IMR-90 (cell line): ENCODE data around the gene PDE6B. TPM values are rescaled to one million over a fixed set of nuclear protein-coding genes. Genes with fewer than 3 reads are reported as not detected.
A peak's percentile ranks its signal among the peaks of the same experiment; 100 is the strongest.

Source experiments
- ATAC-seq: fragments of 200-7000 bp; cut with Tn5 transposase; 2 replicates; pipeline ENCODE4 v1.9.1; 2020; ENCODE audit warnings: low read depth, mild to moderate bottlenecking, moderate library complexity
- BruUV-seq: library from RNA; stranded (reverse); fragments of 400-500 nt; replicated peaks from 2 replicates; lab custom pipeline; 2021; lab: Mats Ljungman, UMichigan
- CTCF ChIA-PET: fragments of 300-600 bp; formaldehyde crosslinking; extraction: SDS; loops from one replicate; lab custom pipeline; 2021; ENCODE audit warnings: antibody characterized with exemption; lab: Yijun Ruan, JAX
- POLR2A ChIA-PET: fragments of 300-600 bp; sonication (Branson Sonifier 250); formaldehyde crosslinking; loops from one replicate; lab custom pipeline; 2022; ENCODE audit warnings: antibody characterized with exemption; ENCODE audit not compliant: unreplicated experiment; lab: Charles Lee
- DNase-seq: peaks from one replicate; pipeline ENCODE4 v3.0.0; 2013
- H2AFZ ChIP-seq: replicated peaks from 2 replicates; pipeline ENCODE3; 2013; ENCODE audit warnings: low read length, mild to moderate bottlenecking; ENCODE audit not compliant: poor library complexity
- H2AK5ac ChIP-seq: 2 replicates; pipeline ENCODE4 v1.6.1; 2013; ENCODE audit warnings: low read depth, low read length, inconsistent platforms
- H2AK9ac ChIP-seq: replicated peaks from 2 replicates; pipeline ENCODE3; 2013; ENCODE audit warnings: mild to moderate bottlenecking, low read depth, low read length, moderate library complexity; ENCODE audit not compliant: poor library complexity
- H2BK120ac ChIP-seq: 2 replicates; pipeline ENCODE4 v1.6.1; 2013; ENCODE audit warnings: low read depth, low read length, inconsistent platforms
- H2BK15ac ChIP-seq: 3 replicates; pipeline ENCODE4 v1.6.1; 2013; ENCODE audit warnings: low read depth, low read length, inconsistent platforms
- H2BK20ac ChIP-seq: 2 replicates; pipeline ENCODE4 v1.6.1; 2013; ENCODE audit warnings: low read depth, mild to moderate bottlenecking, inconsistent platforms, low read length, moderate library complexity
- H2BK5ac ChIP-seq: 2 replicates; pipeline ENCODE4 v1.6.1; 2013; ENCODE audit warnings: mild to moderate bottlenecking, low read depth, low read length, inconsistent platforms; ENCODE audit not compliant: poor library complexity, severe bottlenecking
- H3K14ac ChIP-seq: replicated peaks from 2 replicates; pipeline ENCODE4 v1.6.1; 2013; ENCODE audit warnings: low read depth, low read length, inconsistent platforms
- H3K18ac ChIP-seq: 2 replicates; pipeline ENCODE4 v1.6.1; 2013; ENCODE audit warnings: low read depth, low read length, control low read depth
- H3K23ac ChIP-seq: 2 replicates; pipeline ENCODE4 v1.6.1; 2013; ENCODE audit warnings: low read depth, low read length, inconsistent platforms
- H3K27ac ChIP-seq: 2 replicates; pipeline ENCODE4 v1.5.1; 2013; ENCODE audit warnings: mild to moderate bottlenecking, control low read depth, low read length; ENCODE audit not compliant: insufficient read depth
- H3K27me3 ChIP-seq: 2 replicates; pipeline ENCODE4 v1.6.1; 2013; ENCODE audit warnings: low read length; ENCODE audit not compliant: control insufficient read depth, insufficient read depth
- H3K36me3 ChIP-seq: 2 replicates; pipeline ENCODE4 v1.6.1; 2013; ENCODE audit warnings: low read length, mixed read lengths; ENCODE audit not compliant: control insufficient read depth, insufficient read depth
- H3K4ac ChIP-seq: 2 replicates; pipeline ENCODE4 v1.6.1; 2013; ENCODE audit warnings: low read depth, low read length, inconsistent platforms
- H3K4me1 ChIP-seq: 2 replicates; pipeline ENCODE4 v1.6.1; 2013; ENCODE audit warnings: low read length, mixed read lengths; ENCODE audit not compliant: control insufficient read depth, insufficient read depth
- H3K4me2 ChIP-seq: 2 replicates; pipeline ENCODE4 v1.6.1; 2013; ENCODE audit warnings: low read depth, mild to moderate bottlenecking, control low read depth, low read length, moderate library complexity
- H3K4me3 ChIP-seq: 2 replicates; pipeline ENCODE4 v1.5.1; 2013; ENCODE audit warnings: low read depth, mild to moderate bottlenecking, control low read depth, low read length, moderate library complexity; ENCODE audit not compliant: insufficient read depth
- H3K56ac ChIP-seq: 2 replicates; pipeline ENCODE4 v1.6.1; 2013; ENCODE audit warnings: low read length, inconsistent platforms; ENCODE audit not compliant: insufficient read depth; ENCODE audit errors: extremely low read depth
- H3K79me1 ChIP-seq, 2 experiments: 2 replicates each; pipeline ENCODE4 v1.6.1; 2013; ENCODE audit warnings: low read length in 2 of 2, inconsistent platforms in 1 of 2, low read depth in 1 of 2
- H3K9ac ChIP-seq: 2 replicates; pipeline ENCODE4 v1.6.1; 2013; ENCODE audit warnings: low read depth, low read length, control low read depth
- H3K9me1 ChIP-seq: 2 replicates; pipeline ENCODE4 v1.6.1; 2013; ENCODE audit warnings: low read length, inconsistent platforms; ENCODE audit not compliant: insufficient read depth
- H3K9me3 ChIP-seq: 2 replicates; pipeline ENCODE4 v1.6.1; 2013; ENCODE audit warnings: low read length; ENCODE audit not compliant: control insufficient read depth, insufficient read depth
- H4K20me1 ChIP-seq: 2 replicates; pipeline ENCODE4 v1.6.1; 2013; ENCODE audit warnings: low read length, inconsistent platforms; ENCODE audit not compliant: insufficient read depth
- H4K5ac ChIP-seq: 2 replicates; pipeline ENCODE4 v1.6.1; 2013; ENCODE audit warnings: mild to moderate bottlenecking, low read depth, low read length, control low read depth
- H4K8ac ChIP-seq, 2 experiments: 2 replicates each; pipeline ENCODE4 v1.6.1; 2013; ENCODE audit warnings: low read depth in 2 of 2, low read length in 2 of 2, control low read depth in 1 of 2, inconsistent platforms in 1 of 2
- H4K91ac ChIP-seq: 2 replicates; pipeline ENCODE4 v1.6.1; 2013; ENCODE audit warnings: low read depth, low read length, inconsistent platforms; ENCODE audit not compliant: insufficient read depth
- BHLHE40 ChIP-seq: fragments of 150-350 bp; IDR thresholded peaks from 2 replicates; pipeline ENCODE4 v1.6.1; 2016; ENCODE audit warnings: mild to moderate bottlenecking, low read depth, low read length
- CEBPB ChIP-seq: IDR thresholded peaks from 2 replicates; pipeline ENCODE4 v1.6.1; 2012; ENCODE audit warnings: low read depth, low read length, improper control_type of control experiment
- CHD1 ChIP-seq: IDR thresholded peaks from 2 replicates; pipeline ENCODE4 v1.6.1; 2012; ENCODE audit warnings: low read depth, low read length, improper control_type of control experiment
- FOS ChIP-seq: fragments of 150-350 bp; IDR thresholded peaks from 2 replicates; pipeline ENCODE4 v1.6.1; 2016; ENCODE audit warnings: low read depth, low read length
- MAFK ChIP-seq: IDR thresholded peaks from 2 replicates; pipeline ENCODE4 v1.6.1; 2012; ENCODE audit warnings: low read depth, low read length, improper control_type of control experiment
- NFE2L2 ChIP-seq: fragments of 150-350 bp; IDR thresholded peaks from 2 replicates; pipeline ENCODE4 v1.6.1; 2016; ENCODE audit warnings: low read depth, mild to moderate bottlenecking, low read length
- POLR2A ChIP-seq: IDR thresholded peaks from 2 replicates; pipeline ENCODE4 v1.6.1; 2012; ENCODE audit warnings: mild to moderate bottlenecking, low read depth, low read length
- RCOR1 ChIP-seq: IDR thresholded peaks from 2 replicates; pipeline ENCODE4 v1.6.1; 2012; ENCODE audit warnings: mild to moderate bottlenecking, low read length, improper control_type of control experiment; ENCODE audit not compliant: insufficient replicate concordance
- RFX5 ChIP-seq: IDR thresholded peaks from 2 replicates; pipeline ENCODE4 v1.8.0; 2012; ENCODE audit warnings: low read depth, mild to moderate bottlenecking, low read length, moderate library complexity
- WGBS, 2 experiments: methylation state at CpG; one replicate each; pipeline versions ENCODE4 v1.1.5 to v1.1.7; 2013; ENCODE audit warnings: missing lambda C conversion rate in 2 of 2; ENCODE audit not compliant: insufficient read length in 1 of 2; ENCODE audit errors: extremely low coverage in 2 of 2; 5-methylcytosine and 5-hydroxymethylcytosine counted together
- dilution Hi-C: fragments of 300-500 bp; cut with HindIII; formaldehyde crosslinking; loops from one replicate; pipeline ENCODE4 v1.14.3; 2018; ENCODE audit warnings: low sequenced_read_pairs; ENCODE audit not compliant: unreplicated experiment
- in situ Hi-C: fragments of 300-500 bp; cut with MboI; formaldehyde crosslinking; loops from 3 replicates; pipeline ENCODE4 v1.14.3; 2019; ENCODE audit warnings: low sequenced_read_pairs, inconsistent platforms, mixed read lengths
- intact Hi-C: fragments of 100-400 bp; cut with micrococcal nuclease; formaldehyde crosslinking; loops from 2 replicates; pipeline ENCODE4 v1.10.0; 2022
- polyA plus RNA-seq, 3 experiments: library from polyadenylated mRNA; depleted of rRNA; stranded (reverse); fragments of >200 nt; gene quantifications; 2 replicates each; pipeline ENCODE4 v1.2.3, GENCODE V29; 2012; ENCODE audit warnings: low replicate concordance in 1 of 3
- total RNA-seq: library from RNA; depleted of rRNA; stranded (reverse); fragments of >200 nt; gene quantifications from 2 replicates; pipeline ENCODE4 v1.2.3, GENCODE V29; 2012
- TF ChIP-seq, protein P1 (sequence below): fragments of 150-350 bp; IDR thresholded peaks from 2 replicates; pipeline ENCODE4 v1.6.1; 2016; ENCODE audit warnings: low read depth, mild to moderate bottlenecking, low read length, moderate library complexity, borderline replicate concordance

The PDE6B gene
- total and polyA plus RNA-seq, 2 of the 4 experiments (the other 2 are of a cell fraction) = under 0.01 TPM; not detected in 1

DNA sequence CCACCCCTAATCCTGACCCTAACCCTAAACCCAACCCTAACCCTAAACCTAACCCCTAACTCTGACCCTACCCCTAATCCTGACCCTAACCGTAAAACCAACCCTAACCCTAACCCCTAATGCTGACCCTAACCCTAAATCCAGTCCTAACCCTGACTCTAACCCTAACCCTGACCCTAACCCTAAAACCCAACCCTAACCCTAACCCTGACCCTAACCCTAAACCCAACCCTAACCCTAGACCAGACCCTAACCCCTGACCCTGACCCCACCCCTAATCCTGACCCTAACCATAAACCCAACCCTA lies 79.6 kb downstream of the PDE6B start:
- no peak for DNase-seq

More for the DNA sequence above, 79.6 kb downstream of the PDE6B start:
- H3K18ac ChIP-seq = no peak overlapping the region; the same call in 1 of the 2 replicates
- no peak overlapping the region for H3K23ac ChIP-seq
- dilution Hi-C loops = no loop called here
- TF ChIP-seq NFE2L2 (no peak), CHD1 (no peak), RFX5 (no peak), RCOR1 (no peak), BHLHE40 (no peak), POLR2A (no peak), CEBPB (no peak), MAFK (no peak), FOS (no peak)
- TF ChIP-seq, protein P1, sequence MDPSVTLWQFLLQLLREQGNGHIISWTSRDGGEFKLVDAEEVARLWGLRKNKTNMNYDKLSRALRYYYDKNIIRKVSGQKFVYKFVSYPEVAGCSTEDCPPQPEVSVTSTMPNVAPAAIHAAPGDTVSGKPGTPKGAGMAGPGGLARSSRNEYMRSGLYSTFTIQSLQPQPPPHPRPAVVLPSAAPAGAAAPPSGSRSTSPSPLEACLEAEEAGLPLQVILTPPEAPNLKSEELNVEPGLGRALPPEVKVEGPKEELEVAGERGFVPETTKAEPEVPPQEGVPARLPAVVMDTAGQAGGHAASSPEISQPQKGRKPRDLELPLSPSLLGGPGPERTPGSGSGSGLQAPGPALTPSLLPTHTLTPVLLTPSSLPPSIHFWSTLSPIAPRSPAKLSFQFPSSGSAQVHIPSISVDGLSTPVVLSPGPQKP = no peak
- WGBS, 2 experiments = 100% methylated on average over 1 of the region's 1 CpG
- peak overlapping the region; percentile 92 for H3K4me2 ChIP-seq
- H4K20me1 ChIP-seq = peaks cover 25% of the 10 kb centered on the region
- ATAC-seq = no peak
- peak overlapping the region; percentile 61 for H3K4me3 ChIP-seq
- peak overlapping the region; percentile 79 for H3K4ac ChIP-seq
- H3K4me1 ChIP-seq = peaks cover 14% of the 10 kb centered on the region; the same call in 1 of the 2 replicates
- H4K91ac ChIP-seq = no peak overlapping the region
- peak overlapping the region; percentile 87 for H2AK9ac ChIP-seq
- H3K9me1 ChIP-seq = peaks cover 13% of the 10 kb centered on the region
- H3K9me3 ChIP-seq = no peaks in the 10 kb centered on the region
- H4K8ac ChIP-seq = peak overlapping the region; percentile 89 to 94; a peak in 3 of 4 replicates
- peak overlapping the region; percentile 82; the same call in 1 of the 2 replicates for H2AK5ac ChIP-seq
- peaks cover 6% of the 10 kb centered on the region; the same call in 1 of the 2 replicates for H3K27me3 ChIP-seq
- no peak overlapping the region for H3K27ac ChIP-seq
- peaks cover 3% of the 10 kb centered on the region for H3K36me3 ChIP-seq
- in situ Hi-C loops = no loop called here
- peak overlapping the region; percentile 79 for H3K14ac ChIP-seq
- intact Hi-C loops = no loop called here
- CTCF ChIA-PET = no interaction called here
- H2BK5ac ChIP-seq = no peak overlapping the region
- no peak overlapping the region for H2BK20ac ChIP-seq
- peak overlapping the region; percentile 92; the same call in 1 of the 2 replicates for H4K5ac ChIP-seq
- H2AFZ ChIP-seq = peak overlapping the region; percentile 96
- H3K79me1 ChIP-seq = peaks cover 10 to 30% of the 10 kb centered on the region in 2 experiments; a peak in 3 of 4 replicates
- H3K9ac ChIP-seq = no peak overlapping the region
- H2BK15ac ChIP-seq = peak overlapping the region; percentile 56; the same call in 1 of the 3 replicates
- POLR2A ChIA-PET = interaction anchor here (0.5 kb wide), 1 partner anchor 14 kb away, joined by 3 read pairs; no protein-coding TSS in a partner anchor
- no peak overlapping the region for H3K56ac ChIP-seq
- BruUV-seq = no TSS peak
- H2BK120ac ChIP-seq = no peak overlapping the region
